Measurements from ENCODE around the gene KLK8. TPM values are rescaled to one million over a fixed set of nuclear protein-coding genes. Genes with fewer than 3 reads are reported as not detected.

KLK8 gene
- total RNA-seq, 6 donors from 2014 or later: not detected

- H3K4me1 ChIP-seq: peaks cover 0 to 6% (median 0%) of the 10 kb centered on the region in 4 donors
- ATAC-seq (ENCODE audit: low FRiP score in 2 of 2) (no peak), DNase-seq (no peak)
- 51 to 63% methylated on average over 8 of the region's 8 CpGs for WGBS, 2 donors
- H3K27ac ChIP-seq: no peak overlapping the region
- peaks cover 0 to 21% (median 3%) of the 10 kb centered on the region in 4 donors for H3K27me3 ChIP-seq
- TF ChIP-seq EP300 (IDR thresholded peaks at IDR 0.05): no peak
- no peak for TF ChIP-seq POLR2AphosphoS5 (IDR thresholded peaks at IDR 0.05)
- TF ChIP-seq CTCF (IDR thresholded peaks at IDR 0.05): no peak
- TF ChIP-seq POLR2A (IDR thresholded peaks at IDR 0.05): no peak
- no peaks in the 10 kb centered on the region for H3K36me3 ChIP-seq
- no peaks in the 10 kb centered on the region for H3K9me3 ChIP-seq
- H3K4me3 ChIP-seq: no peak overlapping the region
These were observed 5.0 kb upstream of the KLK8 start for GRCh38 chr19:51006406-51006805.

GRCh38 chr19:51005248-51005647, 3.8 kb upstream of the KLK8 start:
- Histone ChIP-seq H3K27ac (no peak overlapping the region), H3K4me3 (no peak overlapping the region), H3K9me3 (no peaks in the 10 kb centered on the region), H3K27me3 (peaks cover 0 to 21% (median 3%) of the 10 kb centered on the region in 4 donors), H3K4me1 (peaks cover 0 to 6% (median 0%) of the 10 kb centered on the region in 4 donors), H3K36me3 (no peaks in the 10 kb centered on the region)
- ATAC-seq (ENCODE audit: low FRiP score in 2 of 2) (no peak), DNase-seq (no peak)
- TF ChIP-seq POLR2AphosphoS5 (IDR thresholded peaks at IDR 0.05): no peak
- no peak for TF ChIP-seq CTCF (IDR thresholded peaks at IDR 0.05)
- TF ChIP-seq POLR2A (IDR thresholded peaks at IDR 0.05): no peak
- no peak for TF ChIP-seq EP300 (IDR thresholded peaks at IDR 0.05)
- 87 to 94% methylated on average over 1 of the region's 1 CpG for WGBS, 2 donors

GRCh38 chr19:51003316-51003715, 1.9 kb upstream of the KLK8 start:
- ATAC-seq (ENCODE audit: low FRiP score in 2 of 2): no peak
- H3K9me3 ChIP-seq: no peaks in the 10 kb centered on the region

GRCh38 chr19:51002542-51003311, 1.3 kb upstream of the KLK8 start:
- peak in 1 of 2 donors; percentile 60 for DNase-seq
- 31 to 63% methylated on average over 35 to 39 of the region's 42 CpGs for WGBS, 2 donors
- Histone ChIP-seq H3K36me3 (no peaks in the 10 kb centered on the region), H3K4me1 (peaks cover 0 to 6% (median 0%) of the 10 kb centered on the region in 4 donors), H3K9me3 (no peaks in the 10 kb centered on the region), H3K27me3 (peaks cover 0 to 21% (median 3%) of the 10 kb centered on the region in 4 donors), H3K4me3 (no peak overlapping the region), H3K27ac (no peak overlapping the region)
- peak in 1 of 2 donors; percentile 9 for ATAC-seq (ENCODE audit: low FRiP score in 2 of 2)
- TF ChIP-seq POLR2A (IDR thresholded peaks at IDR 0.05) (no peak), CTCF (IDR thresholded peaks at IDR 0.05) (no peak), EP300 (IDR thresholded peaks at IDR 0.05) (no peak), POLR2AphosphoS5 (IDR thresholded peaks at IDR 0.05) (no peak)

More at GRCh38 chr19:51003316-51003715, 1.9 kb upstream of the KLK8 start:
- DNase-seq: no peak
- Histone ChIP-seq H3K36me3 (no peaks in the 10 kb centered on the region), H3K4me1 (peaks cover 0 to 6% (median 0%) of the 10 kb centered on the region in 4 donors), H3K27me3 (peaks cover 0 to 21% (median 3%) of the 10 kb centered on the region in 4 donors), H3K27ac (no peak overlapping the region), H3K4me3 (no peak overlapping the region)
- 79 to 88% methylated on average over 5 to 7 of the region's 7 CpGs for WGBS, 2 donors
- TF ChIP-seq EP300 (IDR thresholded peaks at IDR 0.05) (no peak), POLR2A (IDR thresholded peaks at IDR 0.05) (no peak), POLR2AphosphoS5 (IDR thresholded peaks at IDR 0.05) (no peak), CTCF (IDR thresholded peaks at IDR 0.05) (no peak)

Data from upper lobe of left lung (tissue), 6 donors.